ENCODE measurements around the gene GMPPA.

Gene GMPPA

GRCh38 chr2:219517954-219518778 is 19.5 kb downstream of the GMPPA start:
- DNase-seq (ENCODE audit: low read depth in 2 of 2, low spot score in 1 of 2) = no peak

- DNase-seq (ENCODE audit: low read depth in 2 of 2, low spot score in 1 of 2) = no peak
Measured at GRCh38 chr2:219519526-219519916, 20.8 kb downstream of the GMPPA start.

GRCh38 chr2:219520079-219520478 is 21.4 kb downstream of the GMPPA start:
- DNase-seq (ENCODE audit: low read depth in 2 of 2, low spot score in 1 of 2) = no peak

- DNase-seq (ENCODE audit: low read depth in 2 of 2, low spot score in 1 of 2) = no peak
Measured at GRCh38 chr2:219521066-219521880, 22.6 kb downstream of the GMPPA start.

- no peak for DNase-seq (ENCODE audit: low read depth in 2 of 2, low spot score in 1 of 2)
Measured at GRCh38 chr2:219522111-219523030, 23.7 kb downstream of the GMPPA start.

GRCh38 chr2:219523031-219523671 is 24.5 kb downstream of the GMPPA start:
- DNase-seq (ENCODE audit: low read depth in 2 of 2, low spot score in 1 of 2) = no peak

GRCh38 chr2:219524817-219525216 is 26.1 kb downstream of the GMPPA start:
- no peak for DNase-seq (ENCODE audit: low read depth in 2 of 2, low spot score in 1 of 2)

- no peak for DNase-seq (ENCODE audit: low read depth in 2 of 2, low spot score in 1 of 2)
Measured at GRCh38 chr2:219525533-219526232, 27.0 kb downstream of the GMPPA start.

GRCh38 chr2:219526320-219527075 is 27.8 kb downstream of the GMPPA start:
- DNase-seq (ENCODE audit: low read depth in 2 of 2, low spot score in 1 of 2) = no peak

- no peak for DNase-seq (ENCODE audit: low read depth in 2 of 2, low spot score in 1 of 2)
Measured at GRCh38 chr2:219527076-219527394, 28.3 kb downstream of the GMPPA start.

GRCh38 chr2:219527472-219527871 is 28.8 kb downstream of the GMPPA start:
- no peak for DNase-seq (ENCODE audit: low read depth in 2 of 2, low spot score in 1 of 2)

GRCh38 chr2:219530048-219530963 is 31.6 kb downstream of the GMPPA start:
- peak; percentile 65 to 77 for DNase-seq (ENCODE audit: low read depth in 2 of 2, low spot score in 1 of 2)

GRCh38 chr2:219531639-219532377 is 33.1 kb downstream of the GMPPA start:
- DNase-seq (ENCODE audit: low read depth in 2 of 2, low spot score in 1 of 2) = no peak

- DNase-seq (ENCODE audit: low read depth in 2 of 2, low spot score in 1 of 2) = no peak
Measured at GRCh38 chr2:219532378-219532649, 33.6 kb downstream of the GMPPA start.

GRCh38 chr2:219533930-219534661 is 35.4 kb downstream of the GMPPA start:
- no peak for DNase-seq (ENCODE audit: low read depth in 2 of 2, low spot score in 1 of 2)

GRCh38 chr2:219536425-219536824 is 37.7 kb downstream of the GMPPA start:
- DNase-seq (ENCODE audit: low read depth in 2 of 2, low spot score in 1 of 2) = no peak

GRCh38 chr2:219536967-219537366 is 38.3 kb downstream of the GMPPA start:
- DNase-seq (ENCODE audit: low read depth in 2 of 2, low spot score in 1 of 2) = no peak

Measured in stimulated activated CD8-positive, alpha-beta memory T cell treated with anti-CD3 and anti-CD28 coated beads, Interleukin-4, amount 100 ng/mL, for 4 hours (primary cell).